Measurements from ENCODE around the gene ANKMY1.

- TF ChIP-seq CTCF (IDR thresholded peaks at IDR 0.05; ENCODE audit: insufficient read depth, low read length, poor library complexity, severe bottlenecking) = no peak
- TF ChIP-seq EZH2phosphoT487 (conservative IDR thresholded peaks at IDR 0.05; ENCODE audit: low read length) = no peak
Measured at GRCh38 chr2:240458044-240458899, 99.5 kb downstream of the ANKMY1 start.

Measured in SU-DHL-6 (cell line).